Brain microvascular endothelial cell (primary cell): ENCODE results near the gene ANKRD13A.
"Not testable (repeated sequence)": the region's sequence is repeated elsewhere in the genome, so short reads cannot be mapped to it uniquely, and the experiment has no call there.

ENCODE experiments used
- DNase-seq: peaks from one replicate; pipeline ENCODE4 v3.0.0-alpha.2; 2020
- H3K27ac ChIP-seq: fragments of 250-450 bp; sonication (Bioruptor Pico); 2 replicates; pipeline ENCODE4 v1.5.1; 2020; ENCODE audit warnings: mild to moderate bottlenecking, moderate library complexity
- H3K27me3 ChIP-seq: fragments of 250-450 bp; sonication (Bioruptor Pico); replicated peaks from 2 replicates; pipeline ENCODE4 v1.5.1; 2020; ENCODE audit warnings: mild to moderate bottlenecking
- H3K36me3 ChIP-seq: fragments of 250-450 bp; sonication (Bioruptor Pico); replicated peaks from 2 replicates; pipeline ENCODE4 v1.5.1; 2020; ENCODE audit warnings: mild to moderate bottlenecking
- H3K4me3 ChIP-seq: 2 replicates; pipeline ENCODE4 v1.5.1; 2011; ENCODE audit warnings: low read depth, mild to moderate bottlenecking, control low read depth, low read length, moderate library complexity
- CTCF ChIP-seq: IDR thresholded peaks from 2 replicates; pipeline ENCODE4 v1.5.1; 2011; ENCODE audit warnings: low read depth, mild to moderate bottlenecking, moderate library complexity, low read length, control low read depth, inconsistent platforms; ENCODE audit errors: missing control alignments
- in situ Hi-C: cut with HindIII; loops from 2 replicates; pipeline ENCODE4 v1.10.0; 2017; ENCODE audit warnings: low sequenced_read_pairs, low pct_ligation_motif_present

The ANKRD13A gene

GRCh38 chr12:110050927-110051326 is 51.7 kb downstream of the ANKRD13A start:
- no peak for DNase-seq
- no peak for TF ChIP-seq CTCF
- Histone ChIP-seq H3K27ac (no peak overlapping the region), H3K27me3 (no peaks in the 10 kb centered on the region), H3K4me3 (no peak overlapping the region), H3K36me3 (no peaks in the 10 kb centered on the region)
- in situ Hi-C loops: no loop called here

- H3K36me3 ChIP-seq, H3K27me3 ChIP-seq, in situ Hi-C loops, H3K4me3 ChIP-seq: not testable (repeated sequence)
- peak; percentile 96 for DNase-seq
- peak overlapping the region; percentile 89 for H3K27ac ChIP-seq
Observed at GRCh38 chr12:110055375-110056352, 56.4 kb downstream of the ANKRD13A start.

- H3K27ac ChIP-seq: peak overlapping the region; percentile 89
- H3K27me3 ChIP-seq, H3K4me3 ChIP-seq, DNase-seq, H3K36me3 ChIP-seq, in situ Hi-C loops: not testable (repeated sequence)
Observed at GRCh38 chr12:110056643-110057042, 57.4 kb downstream of the ANKRD13A start.

- DNase-seq: no peak
- no peaks in the 10 kb centered on the region for H3K27me3 ChIP-seq
- no peak overlapping the region for H3K27ac ChIP-seq
- no peak overlapping the region for H3K4me3 ChIP-seq
- H3K36me3 ChIP-seq: no peaks in the 10 kb centered on the region
- in situ Hi-C loops: no loop called here
- TF ChIP-seq CTCF: no peak
Observed at GRCh38 chr12:110058875-110059615, 59.8 kb downstream of the ANKRD13A start.

- no peak for DNase-seq
- no peak for TF ChIP-seq CTCF
- Histone ChIP-seq H3K27me3 (no peaks in the 10 kb centered on the region), H3K4me3 (no peak overlapping the region), H3K36me3 (no peaks in the 10 kb centered on the region), H3K27ac (no peak overlapping the region)
- in situ Hi-C loops: no loop called here
Observed at GRCh38 chr12:110059651-110060000, 60.4 kb downstream of the ANKRD13A start.

- no peak for TF ChIP-seq CTCF
- no peak for DNase-seq
- Histone ChIP-seq H3K27me3 (no peaks in the 10 kb centered on the region), H3K4me3 (no peak overlapping the region), H3K36me3 (no peaks in the 10 kb centered on the region), H3K27ac (no peak overlapping the region)
- in situ Hi-C loops: no loop called here
Observed at GRCh38 chr12:110062241-110062640, 63.0 kb downstream of the ANKRD13A start.
